GM19452 (cell line): ENCODE results near the gene CD300A.
"Not testable (repeated sequence)": the region's sequence is repeated elsewhere in the genome, so short reads cannot be mapped to it uniquely, and the experiment has no call there.

Experiments used
- ATAC-seq: cut with Tn5 transposase; IDR thresholded peaks from one replicate; pipeline ENCODE4 v1.9.1; 2021; ENCODE audit not compliant: unreplicated experiment

Gene CD300A

GRCh38 chr17:74478420-74479100 is 12.1 kb downstream of the CD300A start:
- peak; percentile 54 for ATAC-seq

- no peak for ATAC-seq
Measured at GRCh38 chr17:74480290-74480689, 13.9 kb downstream of the CD300A start.

- no peak for ATAC-seq
Measured at GRCh38 chr17:74481621-74482020, 15.2 kb downstream of the CD300A start.

DNA sequence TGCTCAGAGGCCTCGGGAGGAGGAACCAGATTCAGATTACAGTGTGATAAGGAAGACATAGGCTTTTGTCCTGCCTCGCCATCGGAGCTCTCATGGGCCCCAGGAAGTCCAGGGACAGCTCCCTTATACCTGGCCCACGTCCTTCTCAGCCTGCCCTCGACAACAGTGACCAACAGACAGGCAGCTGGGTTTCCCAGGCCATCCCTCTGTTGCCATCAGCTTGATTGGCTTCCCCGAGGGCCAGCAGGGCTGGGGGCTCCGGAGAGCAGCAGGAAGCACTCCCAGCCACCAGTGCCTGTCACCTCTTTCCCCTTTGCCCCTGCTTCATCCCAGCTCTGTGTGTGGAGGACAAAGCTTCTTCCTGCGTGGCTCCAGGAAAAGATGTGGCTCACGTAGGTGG is 17.6 kb downstream of the CD300A start:
- no peak for ATAC-seq

DNA sequence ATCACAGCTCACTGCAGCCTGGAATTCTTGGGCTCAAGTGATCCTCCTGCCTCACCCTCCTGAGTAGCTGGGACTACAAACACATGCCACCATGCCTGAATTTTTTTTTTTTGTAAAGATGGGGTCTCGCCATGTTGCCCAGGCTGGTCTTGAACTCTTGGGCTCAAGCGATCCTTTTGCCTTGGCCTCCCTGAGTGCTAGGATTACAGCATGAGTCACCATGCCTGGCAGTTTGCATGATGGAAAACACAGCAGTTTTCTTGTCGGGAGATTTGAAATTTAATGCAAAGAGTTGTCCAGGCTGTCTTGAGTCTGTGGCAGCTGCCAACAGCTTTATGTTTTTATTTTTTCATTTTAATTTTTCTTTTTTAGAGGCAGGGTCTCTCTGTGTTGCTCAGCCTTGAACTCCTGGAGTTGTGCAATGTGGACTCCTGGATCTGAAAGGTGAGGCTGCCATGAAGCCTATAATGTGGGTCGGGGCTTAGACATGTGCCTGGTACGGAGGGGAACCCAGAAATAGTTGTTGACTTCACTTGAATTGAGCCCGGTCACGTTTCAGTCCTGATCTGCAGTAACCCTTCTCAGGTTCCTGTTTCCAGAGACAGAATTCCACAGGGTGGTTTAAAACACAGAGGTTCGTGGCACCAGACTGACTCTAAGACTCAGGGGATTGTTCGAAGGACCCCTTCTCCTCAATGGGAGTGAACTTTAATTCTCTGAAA is 18.7 kb downstream of the CD300A start:
- no peak for ATAC-seq

DNA sequence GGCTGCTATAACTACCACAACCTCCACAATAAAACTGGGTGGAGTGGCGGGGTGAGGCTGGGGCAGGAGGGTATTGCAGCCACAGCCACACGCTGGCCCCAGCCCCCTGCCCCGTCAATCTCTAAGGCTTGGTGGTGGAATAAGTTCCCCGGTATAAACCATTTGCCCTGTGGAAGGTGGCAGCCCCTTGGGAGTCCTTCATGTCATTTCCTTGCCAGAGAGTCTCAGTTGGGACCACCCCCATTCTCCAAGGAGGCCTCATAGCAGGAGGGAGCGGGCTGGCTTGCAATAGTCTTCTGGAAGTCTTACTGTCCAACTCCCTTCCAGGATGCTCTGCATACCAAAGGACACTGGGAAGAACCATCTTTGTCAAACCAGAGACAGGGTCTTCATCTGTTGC is 19.4 kb downstream of the CD300A start:
- ATAC-seq, result no peak

DNA sequence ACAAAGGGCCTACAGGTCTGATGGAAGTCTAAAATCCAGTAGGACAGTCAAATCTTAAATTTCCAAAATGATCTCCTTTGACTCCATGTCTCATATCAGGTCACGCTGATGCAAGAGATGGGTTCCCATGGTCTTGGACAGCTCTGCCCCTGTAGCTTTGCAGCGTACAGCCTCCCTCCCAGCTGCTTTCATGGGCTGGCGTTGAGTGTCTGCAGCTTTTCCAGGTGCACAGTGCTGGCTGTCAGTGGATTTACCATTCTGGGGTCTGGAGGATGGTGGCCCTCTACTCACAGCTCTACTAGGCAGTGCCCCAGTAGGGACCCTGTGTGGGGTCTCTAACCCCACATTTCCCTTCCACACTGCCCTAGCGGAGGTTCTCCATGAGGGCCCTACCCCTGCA is 21.8 kb downstream of the CD300A start:
- not testable (repeated sequence) for ATAC-seq

- ATAC-seq, result no peak
Measured at GRCh38 chr17:74490716-74491115, 24.3 kb downstream of the CD300A start.

DNA sequence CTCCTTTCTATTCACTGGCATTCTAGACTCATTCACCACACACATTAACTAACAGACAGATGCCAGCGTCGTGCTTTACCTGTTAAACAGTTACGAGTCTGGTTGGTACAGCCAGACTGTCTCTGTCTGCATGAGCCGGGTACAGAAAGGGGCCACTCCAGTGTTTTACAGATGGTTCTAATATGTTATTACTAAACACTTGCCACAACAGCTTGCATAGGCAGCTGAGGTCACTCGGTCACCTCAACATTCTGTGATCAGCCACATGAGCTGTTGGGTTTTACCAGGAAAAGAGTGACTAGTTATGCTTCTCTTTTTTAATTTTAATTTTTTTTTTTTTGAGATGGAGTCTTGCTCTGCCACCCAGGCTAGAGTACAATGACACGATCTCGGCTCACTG is 25.2 kb downstream of the CD300A start:
- no peak for ATAC-seq

- no peak for ATAC-seq
Measured at GRCh38 chr17:74493331-74493833, 26.9 kb downstream of the CD300A start.

DNA sequence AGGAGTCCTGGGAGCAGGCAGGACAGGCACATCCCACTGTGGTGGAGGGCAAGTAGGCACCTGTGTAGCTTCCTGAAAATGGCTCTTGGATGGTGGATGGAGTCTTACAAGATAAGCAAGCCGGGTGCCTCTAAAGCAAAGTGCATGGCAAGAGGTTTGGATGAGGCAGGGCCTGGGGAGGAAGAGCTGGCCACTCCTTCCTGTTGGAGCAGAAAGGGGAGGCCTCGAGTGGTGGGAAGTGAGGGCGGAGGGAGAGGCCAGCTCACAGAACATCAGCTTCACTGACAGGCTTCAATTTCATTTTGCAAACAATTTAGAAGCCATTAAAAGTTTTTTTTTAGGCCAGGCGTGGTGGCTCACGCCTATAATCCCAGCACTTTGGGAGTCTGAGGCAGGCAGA is 31.0 kb downstream of the CD300A start:
- ATAC-seq, result no peak

DNA sequence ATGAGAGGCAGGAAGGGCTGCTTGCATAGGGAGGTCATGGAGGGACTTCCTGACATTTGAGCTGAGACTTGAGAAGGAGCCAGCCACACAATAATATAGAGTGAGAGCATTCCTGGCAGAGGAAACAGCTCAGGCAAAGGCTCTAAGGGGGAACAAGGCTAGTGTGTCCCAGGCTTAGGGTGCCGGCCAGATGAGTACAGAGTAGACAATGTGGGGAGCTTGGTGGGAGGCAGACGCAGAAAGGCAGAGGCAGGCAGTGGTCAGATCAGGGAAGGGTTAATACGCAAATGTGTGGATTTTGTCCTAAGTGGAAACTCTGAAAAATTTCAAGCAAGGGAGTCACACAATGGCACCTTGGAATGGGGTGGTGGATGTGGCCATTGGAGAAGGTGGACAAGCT is 33.6 kb downstream of the CD300A start:
- no peak for ATAC-seq

GRCh38 chr17:74502861-74503260 is 36.4 kb downstream of the CD300A start:
- no peak for ATAC-seq

GRCh38 chr17:74503949-74504348 is 37.5 kb downstream of the CD300A start:
- ATAC-seq, result not testable (repeated sequence)

- ATAC-seq, result no peak
Measured at GRCh38 chr17:74508156-74508555, 41.7 kb downstream of the CD300A start.

GRCh38 chr17:74512036-74512435 is 45.6 kb downstream of the CD300A start:
- ATAC-seq, result no peak

DNA sequence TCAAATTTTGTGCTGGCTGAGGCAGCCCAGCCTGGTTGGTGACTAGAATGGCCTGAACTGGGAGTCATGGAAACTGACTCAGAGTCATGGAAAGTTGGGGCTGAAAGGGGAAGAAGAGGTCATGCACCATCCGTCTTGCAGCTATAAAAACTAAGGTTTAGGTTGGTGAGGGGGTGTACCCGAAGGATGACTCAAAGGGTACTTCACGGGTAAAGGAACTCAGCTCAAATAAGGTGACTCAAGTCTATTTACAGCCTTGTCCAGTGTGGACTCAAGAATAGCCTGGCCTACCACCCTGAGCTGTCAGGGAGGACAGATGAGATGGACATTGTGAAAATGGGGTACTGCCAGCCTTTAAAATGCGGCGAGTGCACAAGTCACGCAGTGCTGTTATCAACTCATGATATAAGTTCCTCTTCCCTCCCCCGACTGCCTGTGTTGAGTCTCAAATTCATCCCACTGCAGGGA is 46.2 kb downstream of the CD300A start:
- peak; percentile 56 for ATAC-seq

DNA sequence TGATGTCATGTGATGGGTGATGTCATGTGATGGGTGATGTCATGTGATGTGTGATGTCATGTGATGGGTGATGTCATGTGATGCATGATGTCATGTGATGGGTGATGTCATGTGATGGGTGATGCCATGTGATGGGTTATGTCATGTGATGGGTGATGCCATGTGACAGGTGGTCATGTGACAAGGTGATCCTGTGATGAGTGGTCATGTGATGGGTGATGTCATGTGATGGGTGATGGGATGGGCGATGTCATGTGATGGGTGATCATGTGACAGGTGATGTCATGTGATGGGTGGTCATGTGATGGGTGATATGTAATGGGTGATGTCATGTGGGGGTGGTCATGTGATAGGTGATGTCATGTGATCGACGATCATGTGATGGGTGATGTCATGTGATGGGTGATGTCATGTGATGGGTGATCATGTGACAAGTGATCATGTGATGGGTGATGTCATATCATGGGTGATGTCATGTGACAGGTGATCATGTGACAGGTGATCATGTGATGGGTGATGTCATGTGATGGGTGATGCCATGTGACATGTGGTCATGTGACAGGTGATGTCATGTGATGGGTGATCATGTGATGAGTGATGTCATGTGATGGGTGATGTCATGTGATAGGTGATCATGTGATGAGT is 47.7 kb downstream of the CD300A start:
- no peak for ATAC-seq

DNA sequence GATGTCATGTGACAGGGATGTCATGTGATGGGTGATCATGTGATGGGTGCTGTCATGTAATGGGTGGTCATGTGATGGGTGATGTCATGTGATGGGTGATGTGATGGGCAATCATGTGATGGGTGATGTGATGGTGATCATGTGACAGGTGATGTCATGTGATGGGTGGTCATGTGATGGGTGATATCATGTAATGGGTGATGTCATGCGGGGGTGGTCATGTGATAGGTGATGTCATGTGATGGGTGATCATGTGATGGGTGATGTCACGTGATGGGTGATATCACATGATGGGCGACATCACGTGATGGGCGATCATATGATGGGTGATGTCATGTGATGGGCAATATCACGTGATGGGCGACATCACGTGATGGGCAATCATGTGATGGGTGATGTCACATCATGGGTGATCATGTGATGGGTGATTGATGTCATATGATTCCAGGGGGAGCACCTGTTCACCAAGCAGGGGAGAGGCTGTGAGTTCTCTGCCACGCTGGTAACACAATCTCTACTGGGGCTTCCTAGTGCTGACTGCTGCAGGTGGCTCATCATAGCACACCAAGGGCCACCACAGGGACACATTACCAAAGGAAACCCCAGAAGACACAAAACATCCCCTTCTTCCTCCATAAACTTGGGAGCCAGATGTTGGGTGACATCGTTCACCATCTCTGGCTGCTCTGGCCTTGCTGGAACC is 48.3 kb downstream of the CD300A start:
- ATAC-seq, result no peak

GRCh38 chr17:74515941-74516340 is 49.5 kb downstream of the CD300A start:
- no peak for ATAC-seq
